Stomach smooth muscle (tissue), 2 donors: Measurements from ENCODE around the gene PCDHGB6.

ENCODE experiments used
- H3K27ac ChIP-seq: one replicate; pipeline ENCODE4 v1.7.0; 2013; ENCODE audit warnings: mild to moderate bottlenecking, low read length, inconsistent platforms
- H3K27me3 ChIP-seq, 2 donors: one replicate each; pipeline ENCODE4 v1.7.0; 2013; ENCODE audit warnings: low read length in 2 of 2; ENCODE audit not compliant: insufficient read depth in 2 of 2, control insufficient read depth in 1 of 2
- H3K36me3 ChIP-seq, 2 donors: one replicate each; pipeline ENCODE4 v1.7.0; 2013; ENCODE audit warnings: low read length in 2 of 2; ENCODE audit not compliant: control insufficient read depth in 2 of 2, insufficient read depth in 2 of 2
- H3K4me1 ChIP-seq: one replicate; pipeline ENCODE4 v1.7.0; 2013; ENCODE audit warnings: low read length; ENCODE audit not compliant: control insufficient read depth, insufficient read depth
- H3K4me3 ChIP-seq, 2 donors: one replicate each; pipeline ENCODE4 v1.7.0; 2013; ENCODE audit warnings: low read length in 2 of 2
- H3K9ac ChIP-seq, 2 donors: one replicate each; pipeline ENCODE4 v1.7.0; 2013; ENCODE audit warnings: low read length in 2 of 2, mild to moderate bottlenecking in 1 of 2
- H3K9me3 ChIP-seq, 2 donors: one replicate each; pipeline ENCODE4 v1.7.0; 2013; ENCODE audit warnings: low read length in 2 of 2; ENCODE audit not compliant: control insufficient read depth in 2 of 2
- donor health status: healthy.
- donor health status: Pancreatic carcinoma.

PCDHGB6 gene

DNA sequence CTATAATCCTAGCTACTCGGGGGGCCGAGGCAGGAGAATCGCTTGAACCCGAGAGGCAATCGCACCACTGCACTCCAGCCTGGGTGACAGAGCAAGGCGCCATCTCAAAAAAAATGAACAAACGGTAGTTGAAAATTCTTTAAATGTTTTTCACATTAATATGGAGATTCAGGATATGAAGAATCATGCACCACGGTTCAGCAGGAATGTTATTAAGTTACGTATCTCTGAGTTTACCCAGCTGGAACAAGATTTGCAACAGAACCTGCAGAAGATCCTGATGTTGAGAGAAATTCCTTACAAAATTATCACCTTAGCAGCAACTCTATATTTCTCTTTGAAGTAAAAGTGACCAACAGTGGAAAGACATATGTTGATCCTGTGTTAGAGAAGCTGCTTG, 32.5 kb downstream of the PCDHGB6 start:
- Histone ChIP-seq H3K9ac (no peak overlapping the region), H3K9me3 (peaks cover 9 to 49% of the 10 kb centered on the region in 2 donors), H3K27me3 (no peaks in the 10 kb centered on the region), H3K27ac (no peak overlapping the region), H3K4me1 (no peaks in the 10 kb centered on the region), H3K36me3 (peaks cover 0 to 3% of the 10 kb centered on the region in 2 donors), H3K4me3 (peak overlapping the region in 1 of 2 donors; percentile 14)

DNA sequence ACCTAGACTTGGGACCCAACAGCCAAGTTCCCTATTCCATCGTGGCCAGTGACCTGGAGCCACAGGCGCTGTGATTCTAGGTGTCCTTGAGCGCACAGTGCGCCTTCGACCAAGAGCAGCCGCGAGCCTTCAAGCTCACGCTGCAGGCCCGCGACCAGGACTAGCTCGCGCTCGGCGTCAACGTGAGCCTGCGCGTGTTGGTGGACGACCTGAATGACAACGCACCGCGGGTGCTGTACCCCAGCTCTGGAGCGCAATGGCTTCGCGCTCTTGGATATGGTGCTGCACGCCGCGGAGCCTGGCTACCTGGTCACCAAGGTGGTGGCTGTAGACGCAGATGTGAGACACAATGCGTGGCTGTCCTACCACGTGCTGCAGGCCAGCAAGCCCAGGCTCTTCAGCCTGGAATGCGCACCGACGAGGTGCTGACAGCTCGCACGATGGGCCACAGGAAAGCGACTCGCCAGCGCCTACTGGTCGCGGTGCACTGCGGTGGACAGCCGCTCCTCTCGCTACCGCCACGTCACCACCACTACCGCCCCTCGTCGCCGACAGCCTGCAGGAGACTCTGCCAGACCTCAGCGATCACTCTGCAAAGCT, 33.9 kb downstream of the PCDHGB6 start:
- Histone ChIP-seq H3K27ac (no peak overlapping the region), H3K9me3 (peaks cover 9 to 46% of the 10 kb centered on the region in 2 donors), H3K27me3 (no peaks in the 10 kb centered on the region), H3K4me1 (no peaks in the 10 kb centered on the region), H3K9ac (no peak overlapping the region), H3K36me3 (peaks cover 0 to 3% of the 10 kb centered on the region in 2 donors), H3K4me3 (no peak overlapping the region)
